Upper lobe of right lung (tissue), 1 donor: Measurements from ENCODE around the gene STK32C. TPM values are rescaled to one million over a fixed set of nuclear protein-coding genes. Genes with fewer than 3 reads are reported as not detected.

ENCODE experiments used
- ATAC-seq: fragments of 200-7000 bp; cut with Tn5 transposase; one replicate; pipeline ENCODE4 v1.9.1; 2020; ENCODE audit warnings: mild to moderate bottlenecking, moderate library complexity
- DNase-seq: peaks from one replicate; pipeline ENCODE4 v3.0.0-alpha.2; 2020
- H3K27ac ChIP-seq: fragments of 200-600 bp; one replicate; pipeline ENCODE4 v1.8.0; 2022
- H3K27me3 ChIP-seq: fragments of 200-600 bp; one replicate; pipeline ENCODE4 v1.8.0; 2022; ENCODE audit warnings: mild to moderate bottlenecking
- H3K36me3 ChIP-seq: fragments of 200-600 bp; one replicate; pipeline ENCODE4 v1.8.0; 2022
- H3K4me1 ChIP-seq: fragments of 200-600 bp; one replicate; pipeline ENCODE4 v1.8.0; 2022
- H3K4me3 ChIP-seq: fragments of 200-600 bp; one replicate; pipeline ENCODE4 v1.8.0; 2022; ENCODE audit warnings: mild to moderate bottlenecking
- H3K9me3 ChIP-seq: fragments of 200-600 bp; one replicate; pipeline ENCODE4 v1.8.0; 2022
- CTCF ChIP-seq: fragments of 200-600 bp; IDR thresholded peaks from one replicate; pipeline ENCODE4 v1.8.0; 2022; ENCODE audit warnings: antibody characterized with exemption
- intact Hi-C: fragments of 100-400 bp; cut with DNase I; formaldehyde crosslinking; loops from one replicate; pipeline ENCODE4 v1.11.0; 2022
- total RNA-seq: library from RNA; stranded (reverse); fragmentation: NEBNext Ultra II Directional; extraction: Animal tissue kit (Norgen Biotek cat#: 25700); gene quantifications from one replicate; pipeline ENCODE4 v1.2.1, GENCODE V29; 2021
- donor health status: DM: no; HTN: yes; CAD: no; lungs with severe emphysema.

STK32C gene
- total RNA-seq, 1 donor from 2014 or later, result 13.2 TPM

GRCh38 chr10:132241086-132241485 is 66.7 kb downstream of the STK32C start:
- no peak for DNase-seq
- Histone ChIP-seq H3K9me3 (no peaks in the 10 kb centered on the region), H3K27me3 (no peaks in the 10 kb centered on the region), H3K36me3 (no peaks in the 10 kb centered on the region), H3K4me1 (no peaks in the 10 kb centered on the region), H3K27ac (no peak overlapping the region), H3K4me3 (no peak overlapping the region)
- TF ChIP-seq CTCF, result no peak
- no peak for ATAC-seq
- intact Hi-C loops, result no loop called here

GRCh38 chr10:132240581-132240980 is 67.2 kb downstream of the STK32C start:
- Histone ChIP-seq H3K4me1 (no peaks in the 10 kb centered on the region), H3K9me3 (no peaks in the 10 kb centered on the region), H3K27ac (no peak overlapping the region), H3K27me3 (no peaks in the 10 kb centered on the region), H3K4me3 (no peak overlapping the region), H3K36me3 (no peaks in the 10 kb centered on the region)
- no peak for ATAC-seq
- TF ChIP-seq CTCF, result no peak
- intact Hi-C loops, result no loop called here
- DNase-seq, result no peak

- no peak for TF ChIP-seq CTCF
- intact Hi-C loops, result no loop called here
- Histone ChIP-seq H3K4me1 (no peaks in the 10 kb centered on the region), H3K27ac (no peak overlapping the region), H3K27me3 (no peaks in the 10 kb centered on the region), H3K9me3 (no peaks in the 10 kb centered on the region), H3K36me3 (no peaks in the 10 kb centered on the region), H3K4me3 (no peak overlapping the region)
- ATAC-seq, result no peak
- DNase-seq, result no peak
Observed at GRCh38 chr10:132240156-132240555, 67.6 kb downstream of the STK32C start.

- ATAC-seq (no peak), DNase-seq (no peak)
- Histone ChIP-seq H3K4me3 (no peak overlapping the region), H3K27ac (no peak overlapping the region), H3K9me3 (no peaks in the 10 kb centered on the region), H3K27me3 (no peaks in the 10 kb centered on the region), H3K4me1 (no peaks in the 10 kb centered on the region), H3K36me3 (no peaks in the 10 kb centered on the region)
- intact Hi-C loops, result no loop called here
- TF ChIP-seq CTCF, result no peak
Observed at GRCh38 chr10:132239126-132240031, 68.4 kb downstream of the STK32C start.

- no peaks in the 10 kb centered on the region for H3K4me1 ChIP-seq
- no peaks in the 10 kb centered on the region for H3K9me3 ChIP-seq
- no peaks in the 10 kb centered on the region for H3K27me3 ChIP-seq
- no peak for TF ChIP-seq CTCF
- intact Hi-C loops, result no loop called here
- no peak overlapping the region for H3K4me3 ChIP-seq
- no peaks in the 10 kb centered on the region for H3K36me3 ChIP-seq
- H3K27ac ChIP-seq, result no peak overlapping the region
- DNase-seq, result no peak
- no peak for ATAC-seq
Observed at GRCh38 chr10:132238371-132239125, 69.2 kb downstream of the STK32C start.
